ENCODE measurements around the gene CDC14B. TPM values are rescaled to one million over a fixed set of nuclear protein-coding genes. Genes with fewer than 3 reads are reported as not detected.

CDC14B gene
- total RNA-seq, 2 donors from 2014 or later = 18.4 to 19.2 TPM

DNA sequence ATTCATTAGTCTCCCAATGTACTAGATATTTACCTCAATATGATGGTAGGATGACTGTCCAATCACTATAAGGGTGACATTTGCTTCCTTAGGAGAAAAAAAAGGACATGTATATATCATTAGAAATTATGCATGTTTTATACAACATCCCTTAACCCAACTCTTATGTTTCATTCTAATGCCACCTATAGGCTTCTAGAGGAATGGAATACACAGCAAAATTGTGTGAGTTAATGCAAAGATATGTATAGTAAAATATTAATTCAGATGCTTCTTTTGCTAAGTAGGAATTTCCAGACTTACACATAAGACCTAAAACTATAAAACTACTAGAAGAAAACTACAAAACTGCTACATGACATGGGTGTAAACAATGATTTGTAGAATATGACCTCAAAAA lies 32.0 kb upstream of the CDC14B start:
- no peak for DNase-seq (ENCODE audit: low spot score)
- no peaks in the 10 kb centered on the region for H3K27me3 ChIP-seq
- peaks cover 0 to 19% of the 10 kb centered on the region in 2 donors for H3K4me1 ChIP-seq
- TF ChIP-seq, protein P1, sequence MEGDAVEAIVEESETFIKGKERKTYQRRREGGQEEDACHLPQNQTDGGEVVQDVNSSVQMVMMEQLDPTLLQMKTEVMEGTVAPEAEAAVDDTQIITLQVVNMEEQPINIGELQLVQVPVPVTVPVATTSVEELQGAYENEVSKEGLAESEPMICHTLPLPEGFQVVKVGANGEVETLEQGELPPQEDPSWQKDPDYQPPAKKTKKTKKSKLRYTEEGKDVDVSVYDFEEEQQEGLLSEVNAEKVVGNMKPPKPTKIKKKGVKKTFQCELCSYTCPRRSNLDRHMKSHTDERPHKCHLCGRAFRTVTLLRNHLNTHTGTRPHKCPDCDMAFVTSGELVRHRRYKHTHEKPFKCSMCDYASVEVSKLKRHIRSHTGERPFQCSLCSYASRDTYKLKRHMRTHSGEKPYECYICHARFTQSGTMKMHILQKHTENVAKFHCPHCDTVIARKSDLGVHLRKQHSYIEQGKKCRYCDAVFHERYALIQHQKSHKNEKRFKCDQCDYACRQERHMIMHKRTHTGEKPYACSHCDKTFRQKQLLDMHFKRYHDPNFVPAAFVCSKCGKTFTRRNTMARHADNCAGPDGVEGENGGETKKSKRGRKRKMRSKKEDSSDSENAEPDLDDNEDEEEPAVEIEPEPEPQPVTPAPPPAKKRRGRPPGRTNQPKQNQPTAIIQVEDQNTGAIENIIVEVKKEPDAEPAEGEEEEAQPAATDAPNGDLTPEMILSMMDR (IDR thresholded peaks at IDR 0.05) = peak in 1 of 2 donors; percentile 36
- H3K36me3 ChIP-seq = peaks cover 24% of the 10 kb centered on the region
- no peaks in the 10 kb centered on the region for H3K9me3 ChIP-seq
- H3K4me3 ChIP-seq = no peak overlapping the region
- H3K27ac ChIP-seq = no peak overlapping the region

GRCh38 chr9:96649620-96650324 lies 30.1 kb upstream of the CDC14B start:
- peak; percentile 5 for DNase-seq (ENCODE audit: low spot score)
- Histone ChIP-seq H3K4me1 (peaks cover 0 to 7% of the 10 kb centered on the region in 2 donors), H3K36me3 (peaks cover 24% of the 10 kb centered on the region), H3K27ac (no peak overlapping the region), H3K9me3 (no peaks in the 10 kb centered on the region), H3K27me3 (no peaks in the 10 kb centered on the region), H3K4me3 (no peak overlapping the region)
- TF ChIP-seq, protein P1 (IDR thresholded peaks at IDR 0.05) = no peak

DNA sequence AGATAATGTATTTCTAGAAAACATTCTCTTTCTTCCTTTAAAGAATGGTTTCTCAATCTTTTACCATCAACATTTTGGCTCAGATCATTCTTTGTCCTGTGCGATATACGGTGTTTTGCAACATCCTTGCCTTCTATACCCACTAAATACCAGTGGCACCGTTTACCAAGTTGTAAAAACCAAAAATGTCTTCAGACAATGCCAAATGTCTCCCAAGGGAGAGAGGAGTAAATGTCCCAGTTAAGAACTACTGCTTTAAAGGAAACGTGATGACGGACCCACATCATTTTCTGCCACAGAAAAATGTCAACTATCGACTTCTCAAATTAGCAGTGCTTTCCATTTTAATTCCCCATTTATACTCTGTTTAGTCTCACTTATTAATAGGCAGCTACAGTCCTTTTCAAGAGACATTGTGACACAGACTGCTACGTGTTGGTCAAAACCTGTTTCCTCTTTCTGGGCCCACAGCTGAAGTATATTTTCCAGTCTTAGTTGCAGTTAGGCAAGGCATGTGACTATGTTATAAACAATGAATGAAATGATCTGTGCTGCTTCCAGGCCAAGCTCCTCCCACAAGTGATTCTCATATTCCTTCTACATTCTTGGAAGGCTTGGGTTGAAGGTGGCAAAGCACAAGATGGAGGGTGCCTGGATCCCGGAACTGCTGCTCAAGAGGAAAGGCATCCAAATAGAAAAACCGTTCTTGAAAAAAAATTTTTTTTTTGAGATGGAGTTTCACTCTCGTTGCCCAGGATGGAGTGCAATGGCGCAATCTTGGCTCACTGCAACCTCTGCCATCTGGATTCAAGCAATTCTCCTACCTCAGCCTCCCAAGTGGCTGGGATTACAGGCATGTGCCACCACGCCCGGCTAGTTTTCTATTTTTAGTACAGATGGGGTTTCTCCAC lies 26.7 kb upstream of the CDC14B start:
- H3K4me3 ChIP-seq = no peak overlapping the region

DNA sequence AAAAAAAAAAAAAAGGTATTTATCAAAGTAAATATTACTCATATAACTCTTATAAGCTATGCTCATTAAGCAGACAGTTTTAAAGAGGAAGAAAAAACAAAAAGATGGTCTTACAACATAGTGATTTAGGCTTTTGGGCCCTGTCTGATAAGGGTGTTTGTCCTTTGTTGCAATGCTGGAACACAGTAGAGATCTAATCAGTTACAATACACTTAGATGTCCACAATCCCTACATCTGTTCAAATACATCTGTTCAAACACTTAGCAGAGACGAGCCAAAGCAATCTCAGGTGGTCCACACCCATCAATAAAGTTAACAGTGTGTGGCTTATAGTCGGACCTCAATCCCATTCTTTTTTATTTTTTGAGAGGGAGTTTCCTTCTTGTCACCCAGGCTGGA lies 24.5 kb upstream of the CDC14B start:
- Histone ChIP-seq H3K4me3 (no peak overlapping the region), H3K27me3 (no peaks in the 10 kb centered on the region), H3K27ac (no peak overlapping the region), H3K4me1 (no peaks in the 10 kb centered on the region), H3K36me3 (peaks cover 23% of the 10 kb centered on the region), H3K9me3 (no peaks in the 10 kb centered on the region)
- DNase-seq (ENCODE audit: low spot score) = no peak
- TF ChIP-seq, protein P1 (IDR thresholded peaks at IDR 0.05) = no peak

More for the DNA sequence above, 26.7 kb upstream of the CDC14B start:
- Histone ChIP-seq H3K27me3 (no peaks in the 10 kb centered on the region), H3K9me3 (no peaks in the 10 kb centered on the region), H3K27ac (no peak overlapping the region), H3K4me1 (no peaks in the 10 kb centered on the region), H3K36me3 (peaks cover 38% of the 10 kb centered on the region)
- TF ChIP-seq, protein P1 (IDR thresholded peaks at IDR 0.05) = no peak
- no peak for DNase-seq (ENCODE audit: low spot score)

DNA sequence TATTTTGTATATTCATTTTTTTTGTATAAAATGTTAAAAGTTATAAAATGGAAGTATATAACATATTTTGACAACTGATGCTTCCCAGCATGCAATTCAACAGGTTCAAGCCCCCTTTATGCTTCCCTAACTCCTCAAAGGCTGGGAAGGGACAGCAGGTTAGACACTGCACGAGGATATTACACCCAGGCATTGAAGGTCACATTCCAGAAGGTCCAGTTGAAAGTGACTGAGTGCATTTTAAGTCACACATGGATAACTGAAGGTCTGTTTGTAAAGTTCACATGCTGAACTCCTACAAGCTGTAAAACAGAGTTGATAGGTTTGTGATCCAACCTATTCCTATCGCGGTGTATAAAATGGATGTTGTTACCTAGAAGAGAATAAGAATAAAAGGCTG lies 21.9 kb upstream of the CDC14B start:
- Histone ChIP-seq H3K27me3 (no peaks in the 10 kb centered on the region), H3K4me1 (no peaks in the 10 kb centered on the region), H3K4me3 (no peak overlapping the region), H3K9me3 (no peaks in the 10 kb centered on the region), H3K36me3 (peaks cover 14% of the 10 kb centered on the region), H3K27ac (no peak overlapping the region)
- DNase-seq (ENCODE audit: low spot score) = no peak
- TF ChIP-seq, protein P1 (IDR thresholded peaks at IDR 0.05) = no peak

Data from right atrium auricular region (tissue), 2 donors.